Measurements from ENCODE around the gene ARHGAP25. TPM values are rescaled to one million over a fixed set of nuclear protein-coding genes. Genes with fewer than 3 reads are reported as not detected.

The ARHGAP25 gene
- polyA plus RNA-seq, 1 donor (not counting 4 experiments of a cell fraction or from before 2014, with no cell fraction given) = 25.3 TPM

DNA sequence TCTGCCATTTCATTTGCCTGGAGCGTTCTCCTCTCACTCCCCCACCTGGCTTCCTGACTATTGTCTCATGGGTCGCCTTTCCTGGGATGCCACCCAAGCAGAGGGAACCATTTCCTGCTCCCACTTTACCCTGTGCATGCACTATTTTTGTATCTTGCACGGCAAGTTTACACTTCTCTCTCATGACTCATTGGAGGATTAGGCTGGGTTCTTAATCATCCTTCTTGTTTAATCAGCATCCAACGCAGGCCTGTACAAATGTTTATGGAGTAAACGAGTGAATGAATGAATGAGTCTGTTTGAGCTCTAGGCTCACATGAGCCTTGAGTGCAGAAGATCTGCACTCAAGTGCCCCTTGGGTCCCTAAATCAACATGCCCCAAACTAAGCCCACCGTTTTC, 3.8 kb upstream of the ARHGAP25 start:
- Histone ChIP-seq H3K27ac (ENCODE audit: control insufficient read depth, insufficient read depth, low read length) (peak overlapping the region; percentile 36), H3K9me1 (ENCODE audit: control insufficient read depth, extremely low read depth, insufficient read depth, low read length) (no peaks in the 10 kb centered on the region), H3K36me3 (ENCODE audit: control insufficient read depth in 2 of 2, extremely low read depth in 1 of 2, insufficient read depth in 2 of 2, low read length in 2 of 2) (no peaks in the 10 kb centered on the region), H3K9ac (ENCODE audit: control insufficient read depth, extremely low read depth, insufficient read depth, low read length) (no peak overlapping the region), H3K4me1 (ENCODE audit: control insufficient read depth, extremely low read depth, insufficient read depth, low read length) (peaks cover 25% of the 10 kb centered on the region), H3K4me2 (ENCODE audit: control insufficient read depth, extremely low read depth, insufficient read depth, low read depth, low read length) (peak overlapping the region; percentile 63), H3K9me3 (ENCODE audit: control insufficient read depth, low read depth, low read length) (no peaks in the 10 kb centered on the region), H3K79me2 (ENCODE audit: control insufficient read depth, insufficient read depth, low read length) (no peaks in the 10 kb centered on the region), H2AFZ (ENCODE audit: control insufficient read depth, low read length) (peak overlapping the region; percentile 58), H3K4me3 (ENCODE audit: control insufficient read depth in 2 of 3, extremely low read depth in 1 of 3, insufficient read depth in 2 of 3, low read depth in 1 of 3, low read length in 3 of 3) (no peak overlapping the region), H4K20me1 (ENCODE audit: control insufficient read depth, extremely low read depth, insufficient read depth, low read length) (no peaks in the 10 kb centered on the region), H3K27me3 (ENCODE audit: control insufficient read depth, extremely low read depth, insufficient read depth, low read length) (no peaks in the 10 kb centered on the region)
- dilution Hi-C loops (cut with MboI; ENCODE audit: extremely low pct_ligation_motif_present, low sequenced_read_pairs) = no loop called here
- no peak for TF ChIP-seq EZH2 (IDR thresholded peaks at IDR 0.05; ENCODE audit: low read length)
- TF ChIP-seq, protein P1, sequence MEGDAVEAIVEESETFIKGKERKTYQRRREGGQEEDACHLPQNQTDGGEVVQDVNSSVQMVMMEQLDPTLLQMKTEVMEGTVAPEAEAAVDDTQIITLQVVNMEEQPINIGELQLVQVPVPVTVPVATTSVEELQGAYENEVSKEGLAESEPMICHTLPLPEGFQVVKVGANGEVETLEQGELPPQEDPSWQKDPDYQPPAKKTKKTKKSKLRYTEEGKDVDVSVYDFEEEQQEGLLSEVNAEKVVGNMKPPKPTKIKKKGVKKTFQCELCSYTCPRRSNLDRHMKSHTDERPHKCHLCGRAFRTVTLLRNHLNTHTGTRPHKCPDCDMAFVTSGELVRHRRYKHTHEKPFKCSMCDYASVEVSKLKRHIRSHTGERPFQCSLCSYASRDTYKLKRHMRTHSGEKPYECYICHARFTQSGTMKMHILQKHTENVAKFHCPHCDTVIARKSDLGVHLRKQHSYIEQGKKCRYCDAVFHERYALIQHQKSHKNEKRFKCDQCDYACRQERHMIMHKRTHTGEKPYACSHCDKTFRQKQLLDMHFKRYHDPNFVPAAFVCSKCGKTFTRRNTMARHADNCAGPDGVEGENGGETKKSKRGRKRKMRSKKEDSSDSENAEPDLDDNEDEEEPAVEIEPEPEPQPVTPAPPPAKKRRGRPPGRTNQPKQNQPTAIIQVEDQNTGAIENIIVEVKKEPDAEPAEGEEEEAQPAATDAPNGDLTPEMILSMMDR (optimal IDR thresholded peaks at IDR 0.05 in 1 of 3, IDR thresholded peaks at IDR 0.05 in 1 of 3, conservative IDR thresholded peaks at IDR 0.05 in 1 of 3; ENCODE audit: extremely low read depth in 1 of 3, insufficient read depth in 2 of 3, low read length in 3 of 3) = no peak
- FAIRE-seq (peak; percentile 96), DNase-seq (ENCODE audit: low read depth, low spot score) (no peak)

DNA sequence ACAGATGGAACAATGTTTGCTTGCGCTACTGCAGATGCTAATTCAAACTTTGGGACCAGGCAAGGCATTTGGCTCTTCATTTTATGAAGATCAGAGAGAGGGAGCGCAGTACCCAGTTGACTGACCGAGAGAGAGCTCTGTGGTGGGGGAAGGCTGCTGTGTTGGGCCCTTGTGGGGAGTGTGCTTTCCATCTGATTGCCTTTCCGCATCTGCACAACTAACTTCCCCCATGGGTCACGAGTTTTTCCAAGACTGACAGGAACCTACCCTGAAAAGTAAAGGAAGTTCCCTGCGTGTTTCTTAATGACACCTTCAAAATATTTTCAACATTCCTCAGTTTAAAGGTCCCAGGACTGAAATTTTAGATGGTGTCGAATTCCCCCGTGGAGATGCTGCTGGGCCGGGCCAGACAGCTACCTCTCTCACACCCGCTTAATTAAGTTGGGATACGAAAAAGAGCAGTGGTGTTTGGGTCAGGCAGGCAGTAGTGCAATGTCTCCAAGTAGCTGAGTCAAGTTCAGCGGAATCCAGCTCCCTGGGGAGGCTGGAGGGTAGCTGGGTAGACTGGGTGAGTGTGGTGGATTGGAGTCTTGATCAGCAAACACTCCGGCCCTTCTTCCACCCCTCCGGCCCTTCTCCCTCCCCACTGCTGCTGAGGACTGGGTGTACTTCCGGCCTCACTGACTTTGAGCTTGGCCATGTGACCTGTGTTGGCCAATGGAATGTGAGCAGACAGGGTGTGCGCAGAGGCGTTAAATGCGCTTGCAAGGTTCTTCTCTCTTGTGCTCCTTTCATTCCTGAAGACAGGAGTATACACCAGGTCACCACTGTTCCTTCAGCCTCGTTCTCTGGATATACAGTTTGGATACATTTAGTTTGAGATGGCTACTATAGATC, 2.3 kb upstream of the ARHGAP25 start:
- Histone ChIP-seq H3K4me2 (ENCODE audit: control insufficient read depth, extremely low read depth, insufficient read depth, low read depth, low read length) (no peak overlapping the region), H3K4me3 (ENCODE audit: control insufficient read depth in 2 of 3, extremely low read depth in 1 of 3, insufficient read depth in 2 of 3, low read depth in 1 of 3, low read length in 3 of 3) (no peak overlapping the region), H4K20me1 (ENCODE audit: control insufficient read depth, extremely low read depth, insufficient read depth, low read length) (no peaks in the 10 kb centered on the region), H3K36me3 (ENCODE audit: control insufficient read depth in 2 of 2, extremely low read depth in 1 of 2, insufficient read depth in 2 of 2, low read length in 2 of 2) (no peaks in the 10 kb centered on the region), H3K9ac (ENCODE audit: control insufficient read depth, extremely low read depth, insufficient read depth, low read length) (no peak overlapping the region), H3K79me2 (ENCODE audit: control insufficient read depth, insufficient read depth, low read length) (no peaks in the 10 kb centered on the region), H3K9me3 (ENCODE audit: control insufficient read depth, low read depth, low read length) (no peaks in the 10 kb centered on the region), H3K27ac (ENCODE audit: control insufficient read depth, insufficient read depth, low read length) (no peak overlapping the region), H3K9me1 (ENCODE audit: control insufficient read depth, extremely low read depth, insufficient read depth, low read length) (no peaks in the 10 kb centered on the region), H3K4me1 (ENCODE audit: control insufficient read depth, extremely low read depth, insufficient read depth, low read length) (peaks cover 21% of the 10 kb centered on the region), H2AFZ (ENCODE audit: control insufficient read depth, low read length) (no peak overlapping the region), H3K27me3 (ENCODE audit: control insufficient read depth, extremely low read depth, insufficient read depth, low read length) (no peaks in the 10 kb centered on the region)
- dilution Hi-C loops (cut with MboI; ENCODE audit: extremely low pct_ligation_motif_present, low sequenced_read_pairs) = no loop called here
- no peak for TF ChIP-seq EZH2 (IDR thresholded peaks at IDR 0.05; ENCODE audit: low read length)
- TF ChIP-seq, protein P1 (optimal IDR thresholded peaks at IDR 0.05 in 1 of 3, IDR thresholded peaks at IDR 0.05 in 1 of 3, conservative IDR thresholded peaks at IDR 0.05 in 1 of 3; ENCODE audit: extremely low read depth in 1 of 3, insufficient read depth in 2 of 3, low read length in 3 of 3) = no peak
- FAIRE-seq = peak; percentile 13
- no peak for DNase-seq (ENCODE audit: low read depth, low spot score)

Measured in keratinocyte (primary cell).